ENCODE results near the gene MEG3. TPM values are rescaled to one million over a fixed set of nuclear protein-coding genes. Genes with fewer than 3 reads are reported as not detected.

The MEG3 gene
- total and polyA plus RNA-seq, 2 experiments from 2014 or later: not detected

- TF ChIP-seq CTCF (conservative IDR thresholded peaks at IDR 0.05; ENCODE audit: low read depth in 2 of 2) (no peak), ZNF114 (CRISPR knock-in tag; IDR thresholded peaks at IDR 0.05) (no peak), STAT1 (IDR thresholded peaks at IDR 0.05; ENCODE audit: unreplicated experiment) (no peak)
Measured at GRCh38 chr14:100822532-100823296, 3.2 kb upstream of the MEG3 start (continued).

GRCh38 chr14:100823413-100824080 is 2.4 kb upstream of the MEG3 start:
- H3K27me3 ChIP-seq (ENCODE audit: insufficient read depth): no peaks in the 10 kb centered on the region
- H3K9me2 ChIP-seq (ENCODE audit: insufficient read depth): no peaks in the 10 kb centered on the region
- H3K36me3 ChIP-seq (ENCODE audit: insufficient read depth): no peaks in the 10 kb centered on the region
- Mint-ChIP-seq H3K27ac (no peak overlapping the region), H3K4me1 (no peaks in the 10 kb centered on the region; the same call in 2 of the 3 replicates), H3K4me3 (no peak overlapping the region), H3K36me3 (ENCODE audit: low read depth) (peaks cover 19% of the 10 kb centered on the region), H3K27me3 (ENCODE audit: insufficient read depth, low read depth, poor library complexity) (peaks cover 8% of the 10 kb centered on the region), H3K9me3 (peaks cover 24% of the 10 kb centered on the region)
- no peak overlapping the region for H3K4me3 ChIP-seq
- H4K20me1 ChIP-seq (replicated peaks; ENCODE audit: insufficient read depth): no peaks in the 10 kb centered on the region
- no peaks in the 10 kb centered on the region for H3K4me1 ChIP-seq (ENCODE audit: insufficient read depth)
- H3K79me2 ChIP-seq (replicated peaks; ENCODE audit: insufficient read depth): no peaks in the 10 kb centered on the region
- DNase-seq (ENCODE audit: low spot score): no peak
- ATAC-seq: no peak
- no peak overlapping the region for H3K27ac ChIP-seq (ENCODE audit: low read depth)
- H3F3A ChIP-seq (replicated peaks; ENCODE audit: low read depth): no peaks in the 10 kb centered on the region
- no peak overlapping the region for H3K4me2 ChIP-seq
- peak overlapping the region; percentile 72; the same call in 1 of the 2 replicates for H2AFZ ChIP-seq
- TF ChIP-seq STAT1 (IDR thresholded peaks at IDR 0.05; ENCODE audit: unreplicated experiment) (no peak), POLR2AphosphoS5 (IDR thresholded peaks at IDR 0.05; ENCODE audit: low read depth) (no peak), CREB1 (CRISPR knock-in tag; IDR thresholded peaks at IDR 0.05; ENCODE audit: low read depth) (no peak), EZH2 (IDR thresholded peaks at IDR 0.05; ENCODE audit: low read depth, unreplicated experiment) (no peak), EZH2phosphoT487 (IDR thresholded peaks at IDR 0.05; ENCODE audit: unreplicated experiment) (no peak), JUNB (IDR thresholded peaks at IDR 0.05; ENCODE audit: unreplicated experiment) (no peak), ZNF462 (CRISPR knock-in tag; IDR thresholded peaks at IDR 0.05) (no peak), REST (IDR thresholded peaks at IDR 0.05; ENCODE audit: unreplicated experiment) (no peak), ZNF114 (CRISPR knock-in tag; IDR thresholded peaks at IDR 0.05) (no peak), ZNF331 (CRISPR knock-in tag; IDR thresholded peaks at IDR 0.05; ENCODE audit: low read depth) (no peak)

Measured in GM23338 (cell line).